Mucosa of stomach (tissue), 1 donor: ENCODE data around the gene FGFRL1.

Source experiments
- H3K27me3 ChIP-seq: one replicate; pipeline ENCODE4 v1.7.0; 2013; ENCODE audit warnings: mild to moderate bottlenecking, low read length; ENCODE audit not compliant: control insufficient read depth, insufficient read depth
- H3K36me3 ChIP-seq: one replicate; pipeline ENCODE4 v1.7.0; 2013; ENCODE audit warnings: low read length; ENCODE audit not compliant: control insufficient read depth, insufficient read depth
- H3K4me1 ChIP-seq: one replicate; pipeline ENCODE4 v1.7.0; 2013; ENCODE audit warnings: mild to moderate bottlenecking, low read length; ENCODE audit not compliant: control insufficient read depth, insufficient read depth
- H3K4me3 ChIP-seq: one replicate; pipeline ENCODE4 v1.7.0; 2013; ENCODE audit warnings: low read length
- H3K9ac ChIP-seq: one replicate; pipeline ENCODE4 v1.7.0; 2013; ENCODE audit warnings: mild to moderate bottlenecking, low read length, moderate library complexity
- H3K9me3 ChIP-seq: one replicate; pipeline ENCODE4 v1.7.0; 2013; ENCODE audit warnings: mild to moderate bottlenecking, low read length, moderate library complexity; ENCODE audit not compliant: control insufficient read depth
- donor health status: Pancreatic carcinoma.

Gene FGFRL1

DNA sequence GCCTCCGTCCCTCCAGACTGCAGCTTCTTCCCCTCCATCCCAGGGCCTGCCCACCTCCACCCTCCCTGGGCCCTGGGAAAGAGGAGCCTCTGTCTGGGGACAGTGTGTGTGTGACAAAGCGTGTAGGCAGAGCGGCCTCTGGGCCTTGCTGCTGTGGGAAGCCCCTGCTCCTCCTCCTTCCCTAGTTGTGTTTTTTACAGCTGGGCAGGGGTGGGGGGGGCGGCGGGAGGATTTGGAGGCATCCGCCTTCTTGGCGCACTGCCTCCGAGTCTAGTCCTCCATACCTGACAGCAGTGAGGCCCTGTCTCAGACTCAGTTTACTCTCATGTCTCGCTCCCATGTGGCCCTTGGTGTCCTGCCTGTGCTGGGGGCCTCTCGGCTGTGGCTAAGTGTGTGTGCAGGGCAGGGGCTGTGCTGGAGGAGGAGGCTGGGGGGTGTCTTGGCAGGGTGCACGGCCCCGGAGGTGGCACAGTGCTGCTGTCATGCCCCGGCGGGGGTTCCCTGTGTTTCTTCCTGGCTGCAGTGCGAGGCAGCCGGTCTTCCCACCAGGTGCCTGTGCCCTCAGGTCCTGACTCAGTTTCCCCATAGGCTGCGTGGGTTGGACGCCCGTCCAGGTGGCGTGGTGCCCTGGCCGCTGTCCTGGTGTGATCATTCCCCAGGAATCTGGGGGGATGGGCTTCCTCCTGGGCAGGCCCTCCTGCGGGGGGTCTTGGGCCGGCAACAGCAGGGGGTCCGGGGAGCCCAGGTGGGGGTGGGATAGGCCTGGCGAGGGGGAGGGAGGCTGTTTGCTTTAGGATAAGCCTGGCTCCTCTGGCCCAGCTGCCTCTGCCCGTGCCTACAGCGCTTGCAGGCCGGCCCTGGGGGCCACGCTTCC lies 7.0 kb downstream of the FGFRL1 start:
- Histone ChIP-seq H3K9ac (no peak overlapping the region), H3K4me3 (no peak overlapping the region), H3K4me1 (peaks cover 10% of the 10 kb centered on the region), H3K27me3 (peaks cover 3% of the 10 kb centered on the region), H3K9me3 (no peaks in the 10 kb centered on the region), H3K36me3 (no peaks in the 10 kb centered on the region)

DNA sequence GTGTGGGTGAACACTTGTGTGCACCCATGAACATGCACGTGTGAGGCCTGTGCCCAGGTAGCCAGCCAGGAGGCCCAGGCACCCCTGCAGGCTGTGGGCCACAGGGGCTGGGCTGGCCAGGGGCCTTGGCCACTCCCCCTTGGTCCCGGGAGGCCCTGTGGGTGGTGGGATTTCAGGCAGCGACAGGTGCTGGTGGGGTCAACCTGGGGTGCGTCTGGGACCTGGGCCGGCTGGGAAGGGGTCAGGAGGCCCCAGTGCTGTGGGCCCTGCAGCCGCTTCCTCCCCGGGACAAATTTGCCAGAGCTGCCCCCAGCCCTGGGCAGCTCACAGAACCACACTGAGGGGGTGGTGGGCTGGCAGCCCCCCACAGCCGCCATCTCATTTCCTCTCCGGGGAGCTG lies 7.9 kb downstream of the FGFRL1 start:
- Histone ChIP-seq H3K4me1 (peaks cover 10% of the 10 kb centered on the region), H3K36me3 (no peaks in the 10 kb centered on the region), H3K9me3 (no peaks in the 10 kb centered on the region), H3K27me3 (peaks cover 3% of the 10 kb centered on the region), H3K4me3 (no peak overlapping the region), H3K9ac (no peak overlapping the region)

- H3K4me1 ChIP-seq = peaks cover 14% of the 10 kb centered on the region
- H3K4me3 ChIP-seq = no peak overlapping the region
- H3K27me3 ChIP-seq = peaks cover 3% of the 10 kb centered on the region
- no peak overlapping the region for H3K9ac ChIP-seq
- H3K9me3 ChIP-seq = no peaks in the 10 kb centered on the region
- H3K36me3 ChIP-seq = no peaks in the 10 kb centered on the region
Observed at GRCh38 chr4:1019729-1020470, 8.5 kb downstream of the FGFRL1 start.

GRCh38 chr4:1021386-1022050 lies 10.1 kb downstream of the FGFRL1 start:
- Histone ChIP-seq H3K36me3 (no peaks in the 10 kb centered on the region), H3K4me3 (no peak overlapping the region), H3K9me3 (no peaks in the 10 kb centered on the region), H3K9ac (no peak overlapping the region), H3K4me1 (peaks cover 15% of the 10 kb centered on the region), H3K27me3 (peaks cover 3% of the 10 kb centered on the region)

DNA sequence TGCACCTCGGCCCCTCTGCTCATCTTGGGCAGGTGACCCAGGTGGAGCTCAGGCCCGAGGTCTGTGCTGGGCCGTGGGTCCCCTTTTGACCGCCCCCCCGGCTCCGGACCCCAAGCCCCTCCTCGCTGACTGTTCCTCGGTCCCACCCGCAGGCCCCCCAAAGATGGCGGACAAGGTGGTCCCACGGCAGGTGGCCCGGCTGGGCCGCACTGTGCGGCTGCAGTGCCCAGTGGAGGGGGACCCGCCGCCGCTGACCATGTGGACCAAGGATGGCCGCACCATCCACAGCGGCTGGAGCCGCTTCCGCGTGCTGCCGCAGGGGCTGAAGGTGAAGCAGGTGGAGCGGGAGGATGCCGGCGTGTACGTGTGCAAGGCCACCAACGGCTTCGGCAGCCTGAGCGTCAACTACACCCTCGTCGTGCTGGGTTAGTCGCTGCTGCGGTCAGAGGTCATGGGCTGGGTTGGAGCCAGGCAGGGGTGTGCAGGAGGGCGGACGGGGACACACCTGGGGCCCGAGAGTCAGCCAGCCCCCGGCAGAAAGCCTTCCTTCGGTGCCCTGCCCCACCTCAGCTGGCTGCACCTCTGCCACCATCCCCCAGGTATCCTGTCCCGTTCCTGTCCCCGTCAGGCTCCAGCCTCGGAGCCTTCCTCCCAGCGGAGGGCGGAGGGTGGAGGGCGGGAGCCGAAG lies 10.8 kb downstream of the FGFRL1 start:
- Histone ChIP-seq H3K9ac (no peak overlapping the region), H3K4me1 (peaks cover 15% of the 10 kb centered on the region), H3K9me3 (no peaks in the 10 kb centered on the region), H3K36me3 (no peaks in the 10 kb centered on the region), H3K27me3 (peaks cover 3% of the 10 kb centered on the region), H3K4me3 (no peak overlapping the region)

- H3K4me1 ChIP-seq = peaks cover 15% of the 10 kb centered on the region
- H3K4me3 ChIP-seq = no peak overlapping the region
- H3K9ac ChIP-seq = no peak overlapping the region
- no peaks in the 10 kb centered on the region for H3K9me3 ChIP-seq
- H3K27me3 ChIP-seq = peaks cover 5% of the 10 kb centered on the region
- no peaks in the 10 kb centered on the region for H3K36me3 ChIP-seq
Observed at GRCh38 chr4:1022739-1023066, 11.3 kb downstream of the FGFRL1 start.

GRCh38 chr4:1023075-1023640 lies 11.7 kb downstream of the FGFRL1 start:
- Histone ChIP-seq H3K36me3 (no peaks in the 10 kb centered on the region), H3K27me3 (peaks cover 9% of the 10 kb centered on the region), H3K4me3 (no peak overlapping the region), H3K9ac (no peak overlapping the region), H3K4me1 (peaks cover 15% of the 10 kb centered on the region), H3K9me3 (no peaks in the 10 kb centered on the region)

DNA sequence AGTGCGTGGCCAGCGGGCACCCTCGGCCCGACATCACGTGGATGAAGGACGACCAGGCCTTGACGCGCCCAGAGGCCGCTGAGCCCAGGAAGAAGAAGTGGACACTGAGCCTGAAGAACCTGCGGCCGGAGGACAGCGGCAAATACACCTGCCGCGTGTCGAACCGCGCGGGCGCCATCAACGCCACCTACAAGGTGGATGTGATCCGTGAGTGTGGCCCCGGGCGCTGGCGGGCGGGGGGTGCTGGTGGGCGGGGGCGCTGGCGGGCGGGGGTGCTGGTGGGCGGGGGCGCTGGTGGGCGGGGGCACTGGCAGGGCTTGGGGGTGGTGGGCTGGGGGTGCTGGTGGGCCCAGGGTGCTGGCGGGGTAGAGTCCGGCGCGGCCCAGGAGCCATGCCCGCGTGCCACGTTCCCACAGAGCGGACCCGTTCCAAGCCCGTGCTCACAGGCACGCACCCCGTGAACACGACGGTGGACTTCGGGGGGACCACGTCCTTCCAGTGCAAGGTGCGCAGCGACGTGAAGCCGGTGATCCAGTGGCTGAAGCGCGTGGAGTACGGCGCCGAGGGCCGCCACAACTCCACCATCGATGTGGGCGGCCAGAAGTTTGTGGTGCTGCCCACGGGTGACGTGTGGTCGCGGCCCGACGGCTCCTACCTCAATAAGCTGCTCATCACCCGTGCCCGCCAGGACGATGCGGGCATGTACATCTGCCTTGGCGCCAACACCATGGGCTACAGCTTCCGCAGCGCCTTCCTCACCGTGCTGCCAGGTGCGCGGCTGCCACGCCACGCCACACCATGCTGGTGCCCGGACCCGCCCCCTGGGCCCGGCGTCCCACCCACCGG lies 12.7 kb downstream of the FGFRL1 start:
- Histone ChIP-seq H3K4me3 (no peak overlapping the region), H3K36me3 (no peaks in the 10 kb centered on the region), H3K9me3 (no peaks in the 10 kb centered on the region), H3K4me1 (peaks cover 18% of the 10 kb centered on the region), H3K27me3 (peaks cover 19% of the 10 kb centered on the region), H3K9ac (no peak overlapping the region)

GRCh38 chr4:1024882-1025545 lies 13.6 kb downstream of the FGFRL1 start:
- Histone ChIP-seq H3K4me3 (no peak overlapping the region), H3K27me3 (peaks cover 26% of the 10 kb centered on the region), H3K36me3 (no peaks in the 10 kb centered on the region), H3K9me3 (no peaks in the 10 kb centered on the region), H3K9ac (no peak overlapping the region), H3K4me1 (peaks cover 26% of the 10 kb centered on the region)

DNA sequence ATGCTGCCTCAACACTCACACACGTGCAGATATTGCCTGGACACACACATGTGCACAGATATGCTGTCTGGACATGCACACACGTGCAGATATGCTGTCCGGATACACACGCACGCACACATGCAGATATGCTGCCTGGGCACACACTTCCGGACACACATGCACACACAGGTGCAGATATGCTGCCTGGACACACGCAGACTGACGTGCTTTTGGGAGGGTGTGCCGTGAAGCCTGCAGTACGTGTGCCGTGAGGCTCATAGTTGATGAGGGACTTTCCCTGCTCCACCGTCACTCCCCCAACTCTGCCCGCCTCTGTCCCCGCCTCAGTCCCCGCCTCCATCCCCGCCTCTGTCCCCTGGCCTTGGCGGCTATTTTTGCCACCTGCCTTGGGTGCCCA lies 14.7 kb downstream of the FGFRL1 start:
- Histone ChIP-seq H3K36me3 (no peaks in the 10 kb centered on the region), H3K27me3 (peaks cover 36% of the 10 kb centered on the region), H3K4me3 (no peak overlapping the region), H3K9ac (no peak overlapping the region), H3K9me3 (no peaks in the 10 kb centered on the region), H3K4me1 (peaks cover 35% of the 10 kb centered on the region)
